Right lobe of liver (tissue), 4 donors: Measurements from ENCODE around the gene CDHR2.

Experiments
- CTCF ChIP-seq, 4 donors: fragments of 200-600 bp in 3 of 4; fragments of 450-650 bp in 1 of 4; IDR thresholded peaks; one replicate each; pipeline versions ENCODE4 v1.5.1 to v1.8.0; 2016 to 2022; ENCODE audit warnings: antibody characterized with exemption in 4 of 4, mild to moderate bottlenecking in 2 of 4
- POLR2A ChIP-seq: fragments of 450-650 bp; IDR thresholded peaks from one replicate; pipeline ENCODE4 v1.6.1; 2017; ENCODE audit warnings: antibody characterized with exemption, mild to moderate bottlenecking
- donor health status: DM: no; HTN: no; CAD: no.
- donor health status: DM: no; HTN: no; CAD: no.
- donor health status: DM: no; HTN: yes; CAD: no.

DNA sequence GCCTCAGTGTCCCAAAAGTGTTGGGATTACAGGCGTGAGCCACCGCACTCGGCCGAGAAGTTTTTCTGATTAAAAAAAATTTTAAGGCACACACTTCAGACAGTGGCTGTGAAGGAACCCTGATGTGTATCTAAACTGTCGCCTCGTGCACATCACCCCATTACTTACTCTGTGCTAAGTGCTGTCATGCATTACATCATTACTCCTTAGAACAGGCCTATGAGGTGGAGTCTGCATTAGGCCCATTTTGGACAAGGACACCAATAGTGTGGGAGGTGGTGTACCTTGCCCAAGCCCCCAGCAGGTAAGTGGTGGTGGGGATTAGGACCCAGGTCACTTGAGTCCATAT is 3.8 kb upstream of the CDHR2 start:
- TF ChIP-seq CTCF (IDR thresholded peaks at IDR 0.05), result no peak
- no peak for TF ChIP-seq POLR2A
